Subcutaneous adipose tissue (tissue), 4 donors: ENCODE data around the gene UGT1A8. TPM values are rescaled to one million over a fixed set of nuclear protein-coding genes. Genes with fewer than 3 reads are reported as not detected.

Experiments used
- CTCF ChIP-seq: fragments of 450-650 bp; IDR thresholded peaks from one replicate; pipeline ENCODE4 v1.5.1; 2016; ENCODE audit warnings: low read depth, mild to moderate bottlenecking, control low read depth, antibody characterized with exemption, moderate library complexity
- total RNA-seq, 4 donors: library from RNA; depleted of rRNA; stranded (reverse); fragments of >200 nt; gene quantifications; one replicate each; pipeline ENCODE4 v1.1.0, GENCODE V29; 2016

The UGT1A8 gene
- total RNA-seq, 4 donors from 2014 or later = not detected

- TF ChIP-seq CTCF = no peak
Observed at GRCh38 chr2:233668605-233669260, 51.3 kb downstream of the UGT1A8 start.

- no peak for TF ChIP-seq CTCF
Observed at GRCh38 chr2:233671290-233672161, 54.1 kb downstream of the UGT1A8 start, which contains the start of gene UGT1A9. UGT1A9 (plus strand) TSS chr2:233671898; CDS start chr2:233671935, 37 bp downstream.

- no peak for TF ChIP-seq CTCF
Observed at GRCh38 chr2:233672886-233673285, 55.5 kb downstream of the UGT1A8 start.

GRCh38 chr2:233673896-233674295, 56.5 kb downstream of the UGT1A8 start:
- no peak for TF ChIP-seq CTCF

GRCh38 chr2:233674314-233674713, 56.9 kb downstream of the UGT1A8 start:
- TF ChIP-seq CTCF = no peak

- TF ChIP-seq CTCF = no peak
Observed at GRCh38 chr2:233674995-233675394, 57.6 kb downstream of the UGT1A8 start.

GRCh38 chr2:233676046-233676445, 58.6 kb downstream of the UGT1A8 start:
- TF ChIP-seq CTCF = no peak
